PC-3 (cell line): ENCODE data around the gene KSR2.

Experiments used
- EZH2 ChIP-seq: fragments of 300-600 bp; sonication (generic); IDR thresholded peaks from one replicate; pipeline ENCODE4 v1.6.1; 2017; ENCODE audit warnings: antibody characterized with exemption, mild to moderate bottlenecking, low read length; ENCODE audit not compliant: unreplicated experiment
- EZH2phosphoT487 ChIP-seq: fragments of 300-600 bp; sonication (generic); IDR thresholded peaks from 2 replicates; pipeline ENCODE4 v1.6.1; 2018; ENCODE audit warnings: mild to moderate bottlenecking, antibody characterized with exemption, low read length, borderline replicate concordance
- TF ChIP-seq, protein P1 (sequence below): fragments of 300-600 bp; sonication (generic); conservative IDR thresholded peaks from 2 replicates; pipeline ENCODE4 v1.5.1; 2017; ENCODE audit warnings: antibody characterized with exemption, low read depth, mild to moderate bottlenecking, low read length

DNA sequence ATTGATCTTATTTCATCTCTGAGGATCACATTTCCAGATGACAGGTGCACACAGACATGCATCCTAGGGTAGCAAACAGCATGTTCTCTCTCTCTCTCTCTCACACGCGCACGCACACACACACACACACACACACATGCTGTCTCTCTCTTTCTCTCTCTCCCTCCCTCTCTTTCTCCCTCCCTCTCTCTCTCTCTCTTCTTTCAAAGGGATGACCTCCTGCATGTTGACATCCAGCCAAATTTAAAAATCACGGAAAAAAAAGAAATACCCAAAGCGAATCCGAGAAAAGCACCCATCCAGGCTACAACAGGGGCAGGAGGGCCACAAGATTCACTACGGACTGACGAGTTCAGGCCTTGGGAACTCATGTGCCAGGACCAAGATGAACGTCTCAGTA lies 2.3 kb downstream of the KSR2 start:
- TF ChIP-seq, protein P1, sequence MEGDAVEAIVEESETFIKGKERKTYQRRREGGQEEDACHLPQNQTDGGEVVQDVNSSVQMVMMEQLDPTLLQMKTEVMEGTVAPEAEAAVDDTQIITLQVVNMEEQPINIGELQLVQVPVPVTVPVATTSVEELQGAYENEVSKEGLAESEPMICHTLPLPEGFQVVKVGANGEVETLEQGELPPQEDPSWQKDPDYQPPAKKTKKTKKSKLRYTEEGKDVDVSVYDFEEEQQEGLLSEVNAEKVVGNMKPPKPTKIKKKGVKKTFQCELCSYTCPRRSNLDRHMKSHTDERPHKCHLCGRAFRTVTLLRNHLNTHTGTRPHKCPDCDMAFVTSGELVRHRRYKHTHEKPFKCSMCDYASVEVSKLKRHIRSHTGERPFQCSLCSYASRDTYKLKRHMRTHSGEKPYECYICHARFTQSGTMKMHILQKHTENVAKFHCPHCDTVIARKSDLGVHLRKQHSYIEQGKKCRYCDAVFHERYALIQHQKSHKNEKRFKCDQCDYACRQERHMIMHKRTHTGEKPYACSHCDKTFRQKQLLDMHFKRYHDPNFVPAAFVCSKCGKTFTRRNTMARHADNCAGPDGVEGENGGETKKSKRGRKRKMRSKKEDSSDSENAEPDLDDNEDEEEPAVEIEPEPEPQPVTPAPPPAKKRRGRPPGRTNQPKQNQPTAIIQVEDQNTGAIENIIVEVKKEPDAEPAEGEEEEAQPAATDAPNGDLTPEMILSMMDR: no peak
- no peak for TF ChIP-seq EZH2
- no peak for TF ChIP-seq EZH2phosphoT487
